Stimulated activated CD8-positive, alpha-beta memory T cell treated with anti-CD3 and anti-CD28 coated beads, Interleukin-4, amount 100 ng/mL, for 48 hours (primary cell): Measurements from ENCODE around the gene RASA1.

Experiments
- DNase-seq: peaks from one replicate; pipeline ENCODE4 v3.0.0-alpha.2; 2020

RASA1 gene

DNA sequence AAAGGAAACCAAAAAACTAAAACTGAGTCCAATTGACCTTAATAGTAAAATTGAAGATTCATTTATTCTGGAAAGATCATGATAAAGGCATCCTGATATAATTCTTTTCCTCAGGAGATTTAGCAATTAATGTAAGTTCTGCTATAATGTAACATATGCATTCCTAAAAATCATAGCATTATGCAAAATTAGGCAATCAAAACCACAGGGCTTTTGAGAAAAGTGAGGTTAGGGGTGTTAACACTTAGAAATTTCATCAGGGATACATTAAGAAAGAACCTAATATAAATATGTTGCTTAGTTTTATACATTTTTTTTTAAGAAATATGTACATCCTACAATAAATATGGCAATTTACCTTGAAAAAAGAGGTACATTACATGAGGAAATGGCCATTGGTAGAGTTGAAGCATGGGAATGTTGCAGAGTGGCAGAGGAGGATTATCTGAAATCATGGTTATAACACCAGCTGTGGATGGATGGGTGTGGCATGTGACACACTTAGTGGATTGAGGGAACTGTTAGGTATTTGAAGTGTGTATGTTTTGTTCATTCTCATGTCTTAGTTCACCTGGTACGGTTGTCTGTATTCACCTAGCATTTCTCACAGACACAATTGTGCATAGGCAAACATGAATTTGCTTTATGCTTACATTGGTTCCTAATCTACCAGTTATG lies 94.0 kb downstream of the RASA1 start:
- DNase-seq, result no peak

DNA sequence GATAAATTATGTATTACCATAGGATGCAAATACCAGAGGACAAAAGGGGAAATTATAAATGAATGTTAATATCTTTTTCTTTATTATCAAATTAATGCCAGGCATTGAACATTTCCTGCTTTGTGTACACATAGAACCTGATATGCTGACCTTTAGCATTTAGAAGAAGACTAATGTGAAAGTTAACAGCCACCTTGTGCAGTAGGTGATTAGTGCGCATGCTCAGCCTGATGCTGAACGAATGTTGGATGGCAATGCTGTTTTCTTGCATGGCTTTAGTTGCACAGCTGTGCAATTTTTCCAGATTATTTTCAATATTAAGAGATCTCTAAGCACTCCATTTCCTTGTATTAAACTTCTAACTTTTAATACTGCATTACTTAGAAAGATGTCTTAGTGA lies 99.6 kb downstream of the RASA1 start:
- no peak for DNase-seq

DNA sequence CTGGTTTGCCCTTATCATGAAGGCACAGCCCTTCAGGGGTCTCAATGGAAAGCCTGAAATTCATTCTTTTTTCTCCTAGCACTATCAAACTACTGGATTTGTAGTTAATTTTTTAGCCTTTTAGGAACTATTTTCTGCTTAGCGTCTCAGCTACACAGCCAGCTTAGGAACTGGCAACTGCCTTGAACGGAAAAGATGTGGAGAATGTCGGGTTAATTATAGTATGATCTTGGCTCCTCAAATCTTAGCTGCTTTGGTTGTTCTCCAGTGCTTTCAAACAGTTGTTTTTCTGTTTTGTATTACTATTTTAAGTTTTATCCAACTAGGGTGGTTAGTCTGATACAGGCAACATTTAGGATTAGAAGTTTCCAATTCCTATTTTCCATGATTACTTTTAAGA lies 100.9 kb downstream of the RASA1 start:
- no peak for DNase-seq

DNA sequence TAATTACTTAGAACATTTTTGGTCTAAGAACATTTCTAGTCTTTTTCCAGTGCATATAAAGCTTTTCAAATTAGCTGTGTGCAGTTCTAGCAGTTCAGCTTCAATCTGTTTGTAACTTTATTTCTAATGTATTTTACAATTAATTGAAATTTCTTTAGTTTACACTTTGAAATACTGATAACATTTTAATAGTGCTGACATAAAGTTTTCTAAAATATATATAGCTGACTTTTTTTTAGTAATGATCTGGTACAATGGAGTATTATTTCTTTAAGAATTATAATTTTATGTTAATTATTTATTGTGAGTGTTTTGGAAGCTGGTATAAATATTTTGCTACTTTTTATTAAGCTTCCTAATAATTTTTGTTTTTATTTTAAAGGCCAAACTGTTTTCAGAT lies 101.7 kb downstream of the RASA1 start:
- no peak for DNase-seq

DNA sequence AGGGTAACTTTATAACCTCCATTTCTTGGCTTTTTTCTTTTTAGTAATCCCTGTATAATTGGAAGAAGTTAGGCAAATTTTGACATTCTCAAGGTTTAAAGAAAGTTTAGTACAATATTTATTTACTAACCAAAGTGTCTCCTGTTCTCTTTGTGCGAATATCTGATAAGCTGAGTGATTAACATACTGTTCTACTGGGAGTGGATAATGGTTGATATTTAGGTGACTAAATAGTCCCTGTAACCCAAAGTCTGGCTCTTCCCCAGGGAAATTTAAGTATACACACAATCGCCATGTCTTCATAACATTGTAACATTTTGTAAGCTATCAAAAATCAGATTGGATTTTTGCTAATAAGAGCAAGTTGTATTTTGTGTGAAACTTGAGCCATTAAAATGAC lies 105.0 kb downstream of the RASA1 start:
- DNase-seq, result no peak

DNA sequence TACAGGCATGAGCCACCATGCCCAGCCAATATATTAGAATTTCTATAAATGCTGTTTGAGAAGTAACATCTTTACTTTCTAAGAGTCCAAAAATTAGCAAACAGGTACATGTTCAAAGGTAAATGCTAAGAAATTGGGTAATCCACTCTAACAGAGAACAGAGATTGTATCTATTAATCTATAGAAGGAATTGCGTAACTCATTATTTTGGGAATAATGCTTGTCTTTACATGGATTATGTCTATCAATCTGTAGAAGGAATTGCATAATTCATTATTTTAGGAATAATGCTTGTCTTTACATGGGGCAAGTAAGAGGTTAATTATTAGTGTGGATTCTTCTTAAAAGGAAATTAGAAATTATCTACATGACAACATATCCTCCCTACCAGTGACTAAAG lies 114.5 kb downstream of the RASA1 start:
- DNase-seq, result no peak

DNA sequence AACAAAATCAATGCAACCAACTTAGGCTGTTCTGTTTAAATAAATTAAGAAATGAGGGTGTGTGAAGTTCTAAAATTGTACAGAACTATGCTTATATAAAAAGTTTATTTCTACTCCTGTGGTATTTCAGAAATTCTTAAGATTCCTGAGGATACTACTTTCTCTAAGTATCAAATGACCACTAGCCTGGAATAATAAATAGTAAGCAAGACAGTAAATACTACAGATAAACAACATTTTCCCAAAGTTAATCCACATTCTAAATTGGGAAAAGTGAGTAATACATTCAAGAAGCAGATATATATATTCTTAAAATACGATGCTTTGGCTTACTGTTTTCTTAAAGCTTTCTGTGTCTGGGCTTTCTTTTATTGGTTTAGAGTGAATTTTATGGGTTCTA lies 115.5 kb downstream of the RASA1 start:
- no peak for DNase-seq

DNA sequence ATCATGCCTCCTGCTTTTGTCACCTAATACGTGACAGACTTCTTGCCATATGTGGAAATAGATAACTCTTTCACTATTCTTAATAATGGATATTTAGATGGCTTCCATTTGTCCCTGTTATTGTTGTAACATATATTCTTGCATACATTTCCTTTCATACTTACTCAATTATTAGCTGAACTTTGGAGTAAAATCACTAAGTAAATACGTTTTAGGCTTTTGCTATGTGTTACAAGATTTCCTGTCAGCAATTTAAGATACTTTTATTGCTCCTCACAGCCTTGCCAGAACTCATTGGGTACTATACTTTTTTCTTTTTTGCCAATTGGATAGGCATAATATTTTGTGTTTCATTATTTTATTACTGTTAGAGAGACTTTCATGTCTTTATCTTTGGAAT lies 118.1 kb downstream of the RASA1 start:
- no peak for DNase-seq

DNA sequence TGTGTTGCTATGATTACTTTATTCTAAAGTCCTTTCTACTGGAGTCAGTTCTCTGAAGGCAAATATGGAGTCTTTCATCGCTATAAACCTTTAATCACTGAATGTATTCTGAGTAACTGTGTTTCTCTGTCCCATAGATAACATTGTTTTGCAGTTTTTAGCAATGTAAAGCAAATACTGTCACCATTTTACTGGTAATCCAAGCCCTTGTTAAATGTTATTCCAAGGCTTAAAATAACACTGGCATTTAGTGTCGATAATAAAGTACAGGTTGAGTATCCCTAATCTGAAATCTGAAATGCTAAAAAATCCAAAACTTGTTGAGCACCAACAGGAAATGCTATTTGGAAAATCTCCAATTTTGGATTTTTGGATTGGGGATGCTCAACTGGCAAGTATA lies 120.4 kb downstream of the RASA1 start:
- no peak for DNase-seq

DNA sequence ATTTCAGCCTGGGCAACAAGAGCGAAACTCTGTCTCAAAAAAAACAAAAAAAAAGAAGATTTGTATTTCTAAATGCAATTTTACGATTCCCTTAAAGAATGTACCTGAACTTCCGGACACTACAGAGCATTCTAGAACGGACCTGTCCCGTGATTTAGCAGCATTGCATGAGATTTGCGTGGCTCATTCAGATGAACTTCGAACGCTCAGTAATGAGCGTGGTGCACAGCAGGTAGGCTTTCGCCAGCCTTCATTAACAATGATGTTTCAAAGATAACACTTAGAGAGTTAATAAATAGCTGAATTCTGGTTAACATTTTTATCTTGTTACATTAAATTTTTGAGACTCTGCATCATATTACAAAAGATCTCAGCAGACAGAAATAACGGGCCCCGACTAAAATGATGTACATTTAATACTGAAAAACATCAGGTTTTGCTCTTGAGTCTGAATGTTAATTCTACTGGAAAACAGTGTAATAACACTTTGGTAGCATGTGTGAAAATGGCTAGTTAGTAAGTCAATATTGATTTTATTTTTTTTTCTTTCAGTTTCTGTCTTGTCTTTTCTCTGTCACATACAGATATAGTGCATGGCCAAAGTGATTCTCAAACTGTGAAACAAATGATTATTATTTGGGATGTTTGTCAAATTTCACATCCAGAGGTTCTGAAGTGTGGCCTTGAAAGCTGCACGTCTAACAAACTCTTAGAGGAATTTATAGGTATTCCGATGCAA lies 121.8 kb downstream of the RASA1 start:
- no peak for DNase-seq

DNA sequence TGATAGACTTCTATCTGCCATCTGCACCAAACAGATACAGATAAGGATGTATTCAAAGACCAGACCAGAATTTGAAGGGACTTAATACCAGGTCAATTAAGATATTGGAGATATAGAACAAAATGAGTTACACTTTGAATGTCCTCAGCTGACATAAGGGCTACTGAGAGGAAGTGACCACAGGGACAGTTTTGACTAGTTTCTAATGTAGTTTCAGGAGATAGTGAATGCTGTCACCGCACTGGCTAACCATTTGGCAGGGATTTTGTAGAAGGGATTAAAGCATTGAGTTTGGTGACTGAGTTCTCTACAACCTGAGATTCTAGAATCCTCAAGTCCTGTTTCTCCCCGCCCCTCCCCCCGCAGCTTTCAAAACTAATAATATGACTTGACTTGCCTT lies 122.4 kb downstream of the RASA1 start:
- DNase-seq, result no peak

DNA sequence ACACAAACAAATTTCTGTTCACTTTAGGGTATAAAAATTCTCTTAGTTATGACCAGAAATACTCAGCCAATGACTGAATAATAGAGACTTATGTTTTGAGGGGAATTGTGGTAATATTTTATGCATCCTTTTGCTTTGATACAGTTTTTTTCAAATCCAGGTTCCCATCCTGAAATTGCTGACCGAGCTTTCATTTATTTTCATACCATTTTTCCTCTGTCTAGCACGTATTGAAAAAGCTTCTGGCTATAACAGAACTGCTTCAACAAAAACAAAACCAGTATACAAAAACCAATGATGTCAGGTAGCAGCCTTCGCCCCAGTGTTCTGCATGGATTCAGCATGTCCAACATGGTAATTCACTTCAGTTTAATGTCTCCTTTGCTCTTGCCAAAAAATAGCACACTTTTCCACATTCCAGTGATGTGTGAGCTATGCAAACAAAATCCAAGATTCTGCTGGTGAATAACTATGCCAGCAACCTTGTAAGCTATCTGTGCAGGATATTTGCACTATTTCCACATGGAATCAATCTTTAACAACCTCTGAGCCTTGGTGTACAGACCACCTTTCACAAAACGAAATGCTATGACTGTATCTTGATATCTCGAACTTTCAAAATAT lies 123.0 kb downstream of the RASA1 start:
- DNase-seq, result no peak

DNA sequence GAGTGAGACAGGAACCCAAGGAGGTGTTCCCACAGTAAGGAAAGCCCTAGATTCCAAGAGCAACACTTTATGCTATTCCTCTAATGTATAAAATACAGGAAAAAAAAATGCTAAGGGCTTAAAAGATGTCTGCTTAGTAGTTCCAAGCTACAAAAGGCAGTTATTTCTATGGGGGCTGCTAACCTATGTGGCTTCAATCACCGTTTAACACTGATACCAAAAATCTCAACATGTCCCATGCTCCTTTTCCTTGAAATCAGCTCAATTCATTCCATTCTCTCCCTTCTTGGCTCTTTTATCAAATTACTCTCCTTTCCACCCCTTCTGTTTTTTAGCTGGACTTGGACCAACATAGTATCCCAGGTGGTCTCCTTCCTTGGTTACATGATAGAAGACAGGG lies 124.5 kb downstream of the RASA1 start:
- DNase-seq, result no peak

DNA sequence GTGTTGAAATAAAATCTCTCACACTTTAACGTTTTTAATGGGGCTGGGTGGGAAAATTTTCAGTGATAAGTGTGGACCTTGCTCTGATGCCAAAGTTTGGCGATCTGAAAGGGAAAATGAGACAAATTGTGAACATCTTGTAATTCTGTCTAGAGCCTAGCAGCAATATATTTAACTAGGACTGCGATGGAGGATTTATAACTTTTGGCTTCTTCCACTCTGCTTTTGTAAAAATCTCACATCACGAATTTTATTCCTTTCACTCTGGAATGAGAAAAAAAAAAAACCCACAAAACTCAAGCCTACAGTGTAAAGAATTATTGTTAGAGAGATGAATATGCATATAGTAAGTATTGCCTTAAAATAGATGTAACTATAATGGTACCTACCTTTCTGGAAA lies 125.1 kb downstream of the RASA1 start:
- DNase-seq, result no peak

DNA sequence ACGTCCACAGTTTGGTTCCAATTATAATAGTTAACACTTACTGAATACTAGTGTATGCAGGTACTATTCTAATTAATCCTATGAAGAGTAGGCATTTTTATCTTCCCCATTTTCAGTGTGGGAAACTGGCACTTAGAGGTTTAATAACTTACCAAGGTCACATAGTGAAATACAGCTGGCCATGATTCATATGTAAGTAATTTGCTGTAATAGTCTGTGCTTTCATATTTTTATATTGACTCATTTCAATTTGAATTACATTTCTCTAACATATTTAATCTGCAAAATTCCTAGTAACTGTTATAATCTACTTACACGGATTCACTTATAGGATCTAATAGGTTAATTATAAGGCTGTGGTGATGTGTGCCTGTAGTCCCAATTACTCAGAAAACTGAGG lies 125.6 kb downstream of the RASA1 start:
- DNase-seq, result no peak

DNA sequence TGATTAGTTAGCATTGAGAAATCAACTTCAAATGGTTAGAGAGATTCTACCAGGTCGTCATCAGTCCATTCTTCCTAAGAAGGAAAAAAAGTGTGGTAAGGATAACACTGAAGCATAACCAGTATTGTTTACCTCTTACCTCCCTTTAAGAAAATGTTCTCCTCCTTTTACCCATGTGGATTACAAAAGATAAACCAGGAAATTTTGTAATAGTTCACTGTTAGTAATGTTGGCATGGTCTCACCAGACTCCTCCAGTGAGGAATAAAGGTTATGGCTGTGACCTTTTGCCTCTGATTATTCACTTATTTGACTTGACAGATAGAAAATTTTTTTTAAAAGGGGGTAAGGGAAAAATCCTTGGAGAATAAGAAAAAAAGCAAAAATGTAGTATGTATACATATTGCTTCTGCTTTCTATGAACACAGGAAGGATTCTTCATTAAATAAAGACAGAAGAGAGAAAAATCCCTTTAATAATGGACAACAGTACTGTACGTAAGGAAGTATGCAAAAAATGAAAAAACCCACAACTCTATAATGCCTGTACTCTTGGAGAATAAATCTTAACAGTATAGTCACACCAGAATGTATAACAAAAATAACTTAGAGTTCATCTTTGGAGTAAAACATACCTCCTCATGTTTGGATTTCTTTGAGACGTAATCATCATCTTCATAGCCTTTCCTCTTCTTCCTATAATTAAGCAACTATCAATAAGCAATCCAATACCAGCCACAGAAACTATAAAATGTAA lies 126.9 kb downstream of the RASA1 start:
- DNase-seq, result no peak

DNA sequence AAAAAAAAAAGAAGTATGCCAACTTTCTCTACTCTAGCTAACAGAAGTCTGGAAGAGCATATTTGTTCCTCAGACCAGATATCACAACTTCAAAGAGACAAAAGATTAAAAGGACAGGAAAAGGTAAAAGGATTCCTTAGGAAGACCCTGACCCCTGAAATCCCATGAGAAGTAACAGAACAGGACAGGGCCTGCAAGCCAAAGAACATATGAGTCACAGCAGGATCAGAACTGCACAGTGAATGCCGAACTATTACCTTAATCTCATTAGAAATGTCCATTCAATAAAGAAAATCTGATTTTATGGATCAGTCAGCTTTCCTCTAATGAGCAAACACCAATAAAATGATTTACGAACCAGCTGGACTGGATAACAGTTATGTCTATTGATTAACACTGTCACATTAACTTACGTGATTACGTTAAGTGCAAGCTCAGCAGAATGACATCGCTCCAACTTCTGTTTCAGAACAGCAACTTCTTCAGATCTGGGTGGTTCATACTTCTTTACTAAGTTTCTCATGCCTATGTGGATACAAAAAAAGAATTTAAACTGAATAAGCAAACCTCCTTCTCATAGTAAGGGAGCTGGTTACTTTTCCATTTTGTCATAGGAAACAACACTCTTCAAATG lies 131.4 kb downstream of the RASA1 start:
- DNase-seq, result no peak

DNA sequence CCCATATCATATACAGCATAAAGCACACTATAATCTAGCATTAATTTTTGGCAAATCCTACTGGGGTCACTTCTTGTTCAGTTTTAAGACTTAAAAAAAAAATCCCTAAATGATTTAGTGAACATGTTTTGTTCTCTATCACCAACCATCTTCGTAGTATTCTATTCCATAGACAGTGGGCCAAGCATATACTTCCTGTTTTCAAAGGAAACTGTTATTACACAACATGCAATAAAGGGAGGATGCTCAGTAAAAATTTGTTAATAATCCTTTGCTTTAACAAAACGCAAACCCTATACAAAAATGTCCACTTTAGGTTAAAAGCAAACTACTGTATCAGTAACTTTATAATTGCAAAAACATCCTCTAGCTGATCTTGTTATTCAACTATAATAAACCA lies 132.0 kb downstream of the RASA1 start:
- no peak for DNase-seq

DNA sequence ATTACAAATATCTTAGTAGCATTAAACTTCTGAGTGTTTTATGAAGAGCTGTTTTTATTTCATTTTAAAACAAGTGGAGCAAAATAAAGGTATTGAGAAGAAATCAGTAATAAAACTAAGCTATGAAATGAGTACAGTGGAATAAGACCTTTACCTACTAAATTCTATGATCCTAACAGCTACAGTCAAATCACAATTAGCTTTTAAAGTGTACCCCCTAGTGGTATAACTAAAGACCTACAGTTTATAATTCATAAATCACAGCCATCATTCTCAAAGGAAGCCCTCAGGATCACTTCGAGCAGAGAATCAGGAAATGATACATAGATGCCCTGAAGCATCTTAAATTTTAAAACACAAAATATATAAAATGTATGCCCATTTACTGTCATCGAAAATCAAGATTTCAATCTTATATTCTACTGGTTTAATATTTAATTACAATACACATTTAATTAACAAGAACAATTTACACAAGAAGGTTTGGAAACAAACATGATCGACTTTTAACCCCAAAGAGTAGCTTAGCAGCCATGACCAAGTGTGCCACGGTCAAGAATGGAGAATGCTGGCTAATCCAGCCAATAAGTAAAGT lies 132.7 kb downstream of the RASA1 start:
- DNase-seq, result no peak

DNA sequence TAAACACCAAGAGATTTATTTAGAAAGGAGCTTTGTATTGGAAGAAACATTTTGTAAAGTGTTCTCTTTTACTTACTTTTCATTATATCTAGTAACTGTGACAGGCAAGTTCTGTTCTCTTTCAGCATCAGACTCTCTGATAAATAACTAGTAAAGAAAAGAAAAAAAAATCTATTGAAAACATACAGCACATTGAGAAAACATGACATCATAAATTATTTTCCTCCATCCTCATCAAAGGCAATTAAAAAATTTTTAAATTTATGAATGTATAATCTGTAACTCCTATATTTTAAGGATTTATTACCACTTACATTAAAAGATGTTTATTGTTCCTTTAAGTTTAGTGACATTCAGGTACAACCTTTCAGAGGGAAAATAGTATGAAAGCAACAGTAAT lies 133.9 kb downstream of the RASA1 start:
- DNase-seq, result no peak

DNA sequence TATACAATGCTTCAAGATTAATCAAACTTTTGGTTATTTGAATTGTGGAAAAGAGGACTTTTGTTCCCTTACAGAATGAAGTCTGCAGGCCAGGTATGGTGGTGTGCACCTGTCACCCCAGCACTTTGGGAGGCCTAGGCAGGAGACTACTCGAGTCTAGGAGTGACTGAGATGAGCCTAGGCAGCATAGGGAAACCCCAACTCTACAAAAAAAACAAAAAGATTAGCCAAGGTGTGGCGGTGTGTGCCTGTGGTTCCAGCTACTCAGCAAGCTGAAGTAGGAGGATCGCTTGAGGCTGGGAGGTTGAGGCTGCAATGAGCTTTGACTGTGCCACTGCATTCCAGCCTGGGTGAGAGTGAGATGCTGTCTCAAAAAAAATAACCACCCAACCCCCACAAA lies 135.7 kb downstream of the RASA1 start:
- no peak for DNase-seq

DNA sequence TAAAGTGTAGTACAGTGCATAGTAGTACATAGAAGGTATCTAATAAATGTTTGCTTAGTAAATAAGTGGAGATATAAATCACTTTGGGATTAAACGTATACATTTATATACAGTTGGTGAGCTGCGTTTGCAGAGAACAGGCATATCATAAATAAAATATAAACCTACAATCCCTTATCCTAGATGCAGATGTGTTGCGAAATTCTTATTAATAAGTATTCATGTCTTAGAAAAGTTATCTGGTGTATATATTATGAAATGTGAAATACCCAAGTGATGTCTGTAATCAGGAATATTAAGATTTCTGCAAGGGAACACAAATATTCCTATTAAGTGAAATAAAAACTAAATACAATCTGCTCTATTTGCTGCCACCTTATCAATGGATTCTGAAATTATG lies 136.2 kb downstream of the RASA1 start:
- DNase-seq, result no peak

DNA sequence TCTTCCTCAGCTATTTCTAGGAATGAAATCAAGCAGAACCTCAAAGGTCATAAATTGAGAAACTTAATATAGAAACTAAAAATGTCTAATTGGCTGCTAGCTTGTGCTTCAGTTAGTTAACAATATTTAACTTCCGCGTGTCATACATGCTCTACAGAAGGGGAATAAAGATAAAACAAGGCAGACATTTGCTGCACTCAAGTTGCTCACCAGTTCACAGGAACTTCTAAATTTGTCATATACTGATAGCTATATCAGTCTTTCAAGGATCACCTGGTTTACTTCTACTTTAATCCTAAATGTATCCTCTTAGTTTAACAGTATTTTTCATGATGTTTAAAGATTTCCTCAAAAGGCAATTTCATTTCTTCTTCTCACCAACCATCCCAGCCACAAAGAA lies 136.7 kb downstream of the RASA1 start:
- no peak for DNase-seq
